Measurements from ENCODE around the gene CNPY1. TPM values are rescaled to one million over a fixed set of nuclear protein-coding genes. Genes with fewer than 3 reads are reported as not detected.

The CNPY1 gene
- total and polyA plus RNA-seq, 9 of the 15 experiments (the other 6 are each of a cell fraction or from before 2014, with no cell fraction given): not detected

DNA sequence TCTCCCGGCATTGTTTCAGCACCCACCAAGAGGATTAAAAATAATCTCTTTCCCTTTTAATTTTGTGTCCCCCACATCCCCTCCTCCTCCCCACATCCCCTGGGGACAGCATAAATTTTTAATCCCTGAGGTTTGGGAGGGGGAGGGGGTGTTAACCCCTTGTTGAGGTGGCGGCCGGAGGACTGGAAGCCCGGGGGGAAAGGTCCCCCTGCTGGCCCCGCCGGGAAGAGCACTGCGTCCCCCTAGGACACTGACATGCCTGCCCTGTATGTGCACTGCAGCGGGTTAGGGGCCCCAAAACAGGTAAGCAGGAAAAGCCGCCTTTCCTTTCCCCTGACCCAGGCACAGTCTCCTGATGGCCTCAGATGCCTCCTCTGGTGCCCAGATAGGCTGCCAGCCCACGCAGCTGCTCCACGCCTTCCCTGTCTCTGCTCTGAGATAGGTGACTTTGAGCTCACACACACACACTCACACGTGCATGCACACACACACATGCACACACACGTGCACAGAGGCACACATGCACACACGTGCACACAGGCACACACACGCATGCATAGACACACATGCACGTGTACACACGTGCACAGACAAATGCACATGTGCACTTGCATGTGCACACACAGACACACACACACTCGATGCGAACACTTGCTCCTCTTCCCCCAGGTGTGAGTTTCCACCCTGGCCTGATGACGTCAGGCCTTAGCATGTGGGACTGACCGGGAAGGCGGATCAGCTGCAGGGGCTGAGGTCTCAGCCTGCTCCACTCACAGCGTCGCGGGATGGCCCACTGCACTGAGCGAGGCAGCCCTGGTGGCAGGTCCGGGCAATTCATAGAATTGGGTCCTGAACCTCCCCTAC is 12.3 kb downstream of the CNPY1 start (continued):
- TF ChIP-seq, protein P1, sequence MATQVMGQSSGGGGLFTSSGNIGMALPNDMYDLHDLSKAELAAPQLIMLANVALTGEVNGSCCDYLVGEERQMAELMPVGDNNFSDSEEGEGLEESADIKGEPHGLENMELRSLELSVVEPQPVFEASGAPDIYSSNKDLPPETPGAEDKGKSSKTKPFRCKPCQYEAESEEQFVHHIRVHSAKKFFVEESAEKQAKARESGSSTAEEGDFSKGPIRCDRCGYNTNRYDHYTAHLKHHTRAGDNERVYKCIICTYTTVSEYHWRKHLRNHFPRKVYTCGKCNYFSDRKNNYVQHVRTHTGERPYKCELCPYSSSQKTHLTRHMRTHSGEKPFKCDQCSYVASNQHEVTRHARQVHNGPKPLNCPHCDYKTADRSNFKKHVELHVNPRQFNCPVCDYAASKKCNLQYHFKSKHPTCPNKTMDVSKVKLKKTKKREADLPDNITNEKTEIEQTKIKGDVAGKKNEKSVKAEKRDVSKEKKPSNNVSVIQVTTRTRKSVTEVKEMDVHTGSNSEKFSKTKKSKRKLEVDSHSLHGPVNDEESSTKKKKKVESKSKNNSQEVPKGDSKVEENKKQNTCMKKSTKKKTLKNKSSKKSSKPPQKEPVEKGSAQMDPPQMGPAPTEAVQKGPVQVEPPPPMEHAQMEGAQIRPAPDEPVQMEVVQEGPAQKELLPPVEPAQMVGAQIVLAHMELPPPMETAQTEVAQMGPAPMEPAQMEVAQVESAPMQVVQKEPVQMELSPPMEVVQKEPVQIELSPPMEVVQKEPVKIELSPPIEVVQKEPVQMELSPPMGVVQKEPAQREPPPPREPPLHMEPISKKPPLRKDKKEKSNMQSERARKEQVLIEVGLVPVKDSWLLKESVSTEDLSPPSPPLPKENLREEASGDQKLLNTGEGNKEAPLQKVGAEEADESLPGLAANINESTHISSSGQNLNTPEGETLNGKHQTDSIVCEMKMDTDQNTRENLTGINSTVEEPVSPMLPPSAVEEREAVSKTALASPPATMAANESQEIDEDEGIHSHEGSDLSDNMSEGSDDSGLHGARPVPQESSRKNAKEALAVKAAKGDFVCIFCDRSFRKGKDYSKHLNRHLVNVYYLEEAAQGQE (IDR thresholded peaks at IDR 0.05; ENCODE audit: borderline replicate concordance): peak; percentile 29; the same call in 1 of the 2 replicates
- TF ChIP-seq, protein P1 (CRISPR knock-in tag; IDR thresholded peaks at IDR 0.05; ENCODE audit: low read depth): no peak
- TF ChIP-seq FOXK2 (conservative IDR thresholded peaks at IDR 0.05 in 1 of 2, IDR thresholded peaks at IDR 0.05 in 1 of 2; ENCODE audit: low read depth in 2 of 2) (no peak), FIP1L1 (IDR thresholded peaks at IDR 0.05; ENCODE audit: low read depth, low read length, poor library complexity, severe bottlenecking) (no peak), LCOR (CRISPR knock-in tag; IDR thresholded peaks at IDR 0.05) (no peak), BHLHE40 (IDR thresholded peaks at IDR 0.05; ENCODE audit: low read length) (peak; percentile 43; the same call in 1 of the 2 replicates), GATA2 (CRISPR knock-in tag; IDR thresholded peaks at IDR 0.05) (no peak), BMI1 (IDR thresholded peaks at IDR 0.05; ENCODE audit: low read length) (peak; percentile 11; the same call in 1 of the 2 replicates), ZNF217 (CRISPR knock-in tag; IDR thresholded peaks at IDR 0.05) (no peak), XRCC5 (IDR thresholded peaks at IDR 0.05; ENCODE audit: low read depth, low read length) (0 out of 2 replicates have a peak, but pooled peaks have one; percentile 37), PCBP1 (IDR thresholded peaks at IDR 0.05; ENCODE audit: low read depth, low read length, poor library complexity, severe bottlenecking) (peak; percentile 38)
- TF ChIP-seq, protein P2, sequence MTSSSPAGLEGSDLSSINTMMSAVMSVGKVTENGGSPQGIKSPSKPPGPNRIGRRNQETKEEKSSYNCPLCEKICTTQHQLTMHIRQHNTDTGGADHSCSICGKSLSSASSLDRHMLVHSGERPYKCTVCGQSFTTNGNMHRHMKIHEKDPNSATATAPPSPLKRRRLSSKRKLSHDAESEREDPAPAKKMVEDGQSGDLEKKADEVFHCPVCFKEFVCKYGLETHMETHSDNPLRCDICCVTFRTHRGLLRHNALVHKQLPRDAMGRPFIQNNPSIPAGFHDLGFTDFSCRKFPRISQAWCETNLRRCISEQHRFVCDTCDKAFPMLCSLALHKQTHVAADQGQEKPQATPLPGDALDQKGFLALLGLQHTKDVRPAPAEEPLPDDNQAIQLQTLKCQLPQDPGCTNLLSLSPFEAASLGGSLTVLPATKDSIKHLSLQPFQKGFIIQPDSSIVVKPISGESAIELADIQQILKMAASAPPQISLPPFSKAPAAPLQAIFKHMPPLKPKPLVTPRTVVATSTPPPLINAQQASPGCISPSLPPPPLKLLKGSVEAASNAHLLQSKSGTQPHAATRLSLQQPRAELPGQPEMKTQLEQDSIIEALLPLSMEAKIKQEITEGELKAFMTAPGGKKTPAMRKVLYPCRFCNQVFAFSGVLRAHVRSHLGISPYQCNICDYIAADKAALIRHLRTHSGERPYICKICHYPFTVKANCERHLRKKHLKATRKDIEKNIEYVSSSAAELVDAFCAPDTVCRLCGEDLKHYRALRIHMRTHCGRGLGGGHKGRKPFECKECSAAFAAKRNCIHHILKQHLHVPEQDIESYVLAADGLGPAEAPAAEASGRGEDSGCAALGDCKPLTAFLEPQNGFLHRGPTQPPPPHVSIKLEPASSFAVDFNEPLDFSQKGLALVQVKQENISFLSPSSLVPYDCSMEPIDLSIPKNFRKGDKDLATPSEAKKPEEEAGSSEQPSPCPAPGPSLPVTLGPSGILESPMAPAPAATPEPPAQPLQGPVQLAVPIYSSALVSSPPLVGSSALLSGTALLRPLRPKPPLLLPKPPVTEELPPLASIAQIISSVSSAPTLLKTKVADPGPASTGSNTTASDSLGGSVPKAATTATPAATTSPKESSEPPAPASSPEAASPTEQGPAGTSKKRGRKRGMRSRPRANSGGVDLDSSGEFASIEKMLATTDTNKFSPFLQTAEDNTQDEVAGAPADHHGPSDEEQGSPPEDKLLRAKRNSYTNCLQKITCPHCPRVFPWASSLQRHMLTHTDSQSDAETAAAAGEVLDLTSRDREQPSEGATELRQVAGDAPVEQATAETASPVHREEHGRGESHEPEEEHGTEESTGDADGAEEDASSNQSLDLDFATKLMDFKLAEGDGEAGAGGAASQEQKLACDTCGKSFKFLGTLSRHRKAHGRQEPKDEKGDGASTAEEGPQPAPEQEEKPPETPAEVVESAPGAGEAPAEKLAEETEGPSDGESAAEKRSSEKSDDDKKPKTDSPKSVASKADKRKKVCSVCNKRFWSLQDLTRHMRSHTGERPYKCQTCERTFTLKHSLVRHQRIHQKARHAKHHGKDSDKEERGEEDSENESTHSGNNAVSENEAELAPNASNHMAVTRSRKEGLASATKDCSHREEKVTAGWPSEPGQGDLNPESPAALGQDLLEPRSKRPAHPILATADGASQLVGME (CRISPR knock-in tag; IDR thresholded peaks at IDR 0.05): no peak

Measured in K562 (cell line).